Gastrocnemius medialis (tissue), 4 donors: ENCODE measurements around the gene CD7. TPM values are rescaled to one million over a fixed set of nuclear protein-coding genes. Genes with fewer than 3 reads are reported as not detected.

Experiments
- ATAC-seq, 2 donors: fragments of 150-250 bp; one replicate each; pipeline ENCODE4 v1.9.1; 2016
- DNase-seq, 2 donors: peaks; one replicate each; pipeline ENCODE4 v3.0.0-alpha.2; 2019
- H3K27ac ChIP-seq, 4 donors: fragments of 200-600 bp; sonication (generic); 1 replicate in 1 of 4; 2 replicates in 3 of 4; pipeline ENCODE4 v1.5.1; 2016 to 2018; ENCODE audit warnings: mild to moderate bottlenecking in 2 of 4, moderate library complexity in 1 of 4
- H3K27me3 ChIP-seq, 3 donors: fragments of 200-600 bp; sonication (generic) in 2 of 3; 1 replicate in 1 of 3; 2 replicates in 2 of 3; pipeline versions ENCODE4 v1.5.1 to v1.6.0; 2016 to 2019; ENCODE audit warnings: mild to moderate bottlenecking in 1 of 3, moderate library complexity in 1 of 3
- H3K36me3 ChIP-seq, 2 donors: fragments of 200-600 bp; sonication (generic) in 1 of 2; one replicate each; pipeline ENCODE4 v1.5.1; 2017 to 2018
- H3K4me1 ChIP-seq, 2 donors: fragments of 200-600 bp; sonication (generic) in 1 of 2; one replicate each; pipeline ENCODE4 v1.5.1; 2016 to 2017; ENCODE audit warnings: mild to moderate bottlenecking in 2 of 2
- H3K4me3 ChIP-seq, 4 donors: fragments of 200-600 bp; sonication (generic) in 3 of 4; 1 replicate in 1 of 4; 2 replicates in 3 of 4; pipeline ENCODE4 v1.5.1; 2016 to 2019; ENCODE audit warnings: mild to moderate bottlenecking in 2 of 4
- H3K9me3 ChIP-seq, 3 donors: fragments of 200-600 bp; sonication (generic) in 2 of 3; 1 replicate in 1 of 3; 2 replicates in 2 of 3; pipeline ENCODE4 v1.5.1; 2016 to 2019
- CTCF ChIP-seq, 5 experiments: fragments of 450-650 bp in 3 of 5; fragments of 200-600 bp in 2 of 5; sonication (generic) in 2 of 5; IDR thresholded peaks in 4 of 5; conservative IDR thresholded peaks in 1 of 5; 1 replicate in 4 of 5; 2 replicates in 1 of 5; pipeline ENCODE4 v1.5.1; 2016 to 2019; ENCODE audit warnings: antibody characterized with exemption in 5 of 5, mild to moderate bottlenecking in 3 of 5, moderate library complexity in 3 of 5
- POLR2A ChIP-seq, 2 donors: fragments of 450-650 bp; IDR thresholded peaks; one replicate each; pipeline ENCODE4 v1.6.1; 2017; ENCODE audit warnings: antibody characterized with exemption in 2 of 2, mild to moderate bottlenecking in 2 of 2, moderate library complexity in 2 of 2
- in situ Hi-C, 4 donors: fragments of 200-750 bp; cut with MboI; loops; one replicate each; pipeline versions ENCODE4 v1.15.0 to v1.8.0; 2017; ENCODE audit warnings: low sequenced_read_pairs in 4 of 4
- intact Hi-C: fragments of 100-400 bp; cut with DNase I; formaldehyde crosslinking; loops from one replicate; pipeline ENCODE4 v1.15.1; 2023; ENCODE audit warnings: low total_unique reads
- total RNA-seq, 4 donors: library from RNA; depleted of rRNA; stranded (reverse); fragments of >200 nt; gene quantifications; one replicate each; pipeline versions ENCODE4 v1.1.0 to v1.2.3, GENCODE V29; 2016

CD7 gene
- total RNA-seq, 4 donors from 2014 or later: 1.7 TPM; not detected in 3

DNA sequence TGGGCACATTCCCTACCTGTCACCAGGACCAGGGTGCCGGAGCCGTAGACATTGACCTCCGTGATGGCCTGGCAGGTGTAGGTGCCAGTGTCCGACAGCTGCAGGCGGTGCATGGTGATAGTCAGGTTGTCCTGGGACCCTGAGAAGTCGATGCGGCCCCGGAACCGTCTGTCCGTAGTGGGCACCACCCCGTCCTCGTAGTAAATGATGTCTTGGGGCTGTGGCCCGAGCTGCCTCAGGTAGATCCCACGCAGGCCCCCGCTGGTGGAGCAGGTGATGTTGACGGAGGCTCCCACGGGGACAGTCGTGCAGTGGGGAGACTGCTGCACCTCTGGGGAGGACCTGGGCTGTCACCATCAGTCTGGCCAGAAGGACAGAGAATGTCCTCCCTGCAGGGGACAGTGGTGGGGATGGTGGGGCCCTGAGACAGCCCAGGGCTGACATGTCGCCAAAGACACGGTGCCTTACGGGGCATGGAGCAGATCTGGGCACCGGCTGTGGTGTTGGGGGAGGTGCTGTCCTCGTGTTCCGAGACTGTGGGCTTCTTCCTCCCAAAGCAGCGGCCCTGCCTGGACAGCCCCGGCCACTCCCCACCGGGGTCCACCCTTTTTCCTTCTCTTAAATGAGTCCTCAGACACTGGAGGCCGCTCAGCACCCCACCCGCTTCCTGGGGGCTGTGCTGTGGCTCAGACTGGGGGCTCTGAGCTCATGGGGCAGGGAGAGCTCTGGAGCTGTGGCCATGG is 586 bp downstream of the CD7 start:
- no peak overlapping the region for H3K27ac ChIP-seq
- TF ChIP-seq POLR2A (IDR thresholded peaks at IDR 0.05) (no peak), CTCF (IDR thresholded peaks at IDR 0.05 in 4 of 5, conservative IDR thresholded peaks at IDR 0.05 in 1 of 5) (no peak)
- ATAC-seq (no peak), DNase-seq (no peak)
- intact Hi-C loops: no loop called here
- H3K9me3 ChIP-seq: no peaks in the 10 kb centered on the region
- no peaks in the 10 kb centered on the region for H3K4me1 ChIP-seq
- no peak overlapping the region for H3K4me3 ChIP-seq
- H3K27me3 ChIP-seq: peaks cover 17 to 29% (median 22%) of the 10 kb centered on the region in 3 donors
- no peaks in the 10 kb centered on the region for H3K36me3 ChIP-seq
- in situ Hi-C loops: no loop called here

DNA sequence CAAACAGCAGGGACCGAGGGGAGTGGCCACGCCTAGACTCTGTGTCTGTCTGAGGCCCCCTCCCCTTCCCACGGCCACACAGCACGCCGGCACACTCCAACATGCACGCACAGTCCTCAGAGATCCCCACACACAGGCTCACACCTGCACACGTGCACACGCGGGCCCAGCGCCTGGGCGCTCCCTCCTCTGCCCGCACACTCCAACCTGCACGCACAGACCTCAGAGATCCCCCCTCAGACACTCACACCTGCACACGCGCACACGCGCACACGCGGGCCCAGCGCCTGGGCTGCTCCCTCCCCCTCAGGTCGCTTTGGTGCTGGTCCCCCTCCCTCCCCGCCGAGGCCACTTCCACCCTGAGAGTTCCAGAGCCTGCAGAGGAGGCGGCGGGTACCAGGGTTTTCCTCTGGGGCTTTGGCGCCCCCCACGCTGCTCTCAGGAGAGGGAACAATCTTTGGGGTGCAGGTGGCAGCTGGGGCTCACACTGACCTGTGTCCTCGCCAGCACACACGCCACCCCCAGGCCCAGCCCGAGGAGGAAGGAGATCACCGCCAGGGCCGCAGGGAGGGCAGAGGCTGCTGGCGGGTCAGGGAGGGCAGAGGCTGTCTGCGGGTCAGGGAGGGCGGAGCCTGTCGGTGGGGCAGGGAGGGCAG is 1.6 kb downstream of the CD7 start:
- no peak for DNase-seq
- TF ChIP-seq CTCF (IDR thresholded peaks at IDR 0.05 in 4 of 5, conservative IDR thresholded peaks at IDR 0.05 in 1 of 5) (no peak), POLR2A (IDR thresholded peaks at IDR 0.05) (no peak)

DNA sequence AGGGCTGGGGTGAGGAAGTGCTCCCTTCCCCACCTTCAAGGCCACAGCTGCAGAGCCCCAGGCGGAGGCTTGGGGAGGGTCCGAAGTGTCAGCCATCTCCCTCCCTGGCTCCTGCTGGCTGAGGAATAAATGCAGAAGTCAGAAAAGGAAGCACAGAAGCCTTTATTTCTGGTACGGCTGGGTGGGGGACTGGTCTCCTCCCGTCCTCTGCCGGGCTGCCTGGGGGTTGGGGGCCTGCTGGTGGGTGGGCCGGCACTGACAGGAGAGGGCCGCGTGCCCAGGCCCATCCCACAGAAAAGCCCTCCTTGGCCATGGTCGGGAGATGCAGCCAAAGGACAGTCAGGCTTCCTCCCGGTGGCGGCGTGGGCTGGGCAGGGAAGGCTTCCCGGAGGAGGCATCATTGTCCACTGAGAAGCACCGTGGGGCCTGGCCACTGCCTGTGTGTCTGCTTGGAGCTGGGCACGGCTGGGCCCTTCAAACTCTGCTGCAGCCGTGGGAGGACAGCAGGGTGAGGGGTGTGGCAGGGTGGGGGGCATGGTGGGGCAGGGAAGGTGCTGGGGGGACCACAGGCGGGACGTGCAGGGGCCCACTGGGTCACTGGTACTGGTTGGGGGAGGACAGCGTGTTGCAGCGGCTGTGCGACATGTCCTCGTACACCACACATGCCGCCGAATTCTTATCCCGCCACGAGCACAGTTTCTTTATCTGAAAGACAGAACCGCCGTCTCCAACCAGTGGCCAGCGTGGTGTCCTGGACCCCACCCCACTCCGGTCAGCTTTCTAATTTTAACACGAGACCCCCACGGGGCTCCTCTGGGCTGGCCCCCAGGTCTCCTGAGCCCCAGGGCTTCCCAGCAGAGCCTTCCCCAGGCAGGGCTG is 2.4 kb downstream of the CD7 start:
- DNase-seq (no peak), ATAC-seq (no peak)
- intact Hi-C loops (no loop called here), in situ Hi-C loops (no loop called here)
- Histone ChIP-seq H3K27me3 (peaks cover 22 to 41% (median 30%) of the 10 kb centered on the region in 3 donors), H3K27ac (no peak overlapping the region), H3K9me3 (no peaks in the 10 kb centered on the region), H3K4me3 (no peak overlapping the region), H3K4me1 (no peaks in the 10 kb centered on the region), H3K36me3 (no peaks in the 10 kb centered on the region)
- TF ChIP-seq CTCF (IDR thresholded peaks at IDR 0.05 in 4 of 5, conservative IDR thresholded peaks at IDR 0.05 in 1 of 5): no peak
- no peak for TF ChIP-seq POLR2A (IDR thresholded peaks at IDR 0.05)

More for the DNA sequence above, 1.6 kb downstream of the CD7 start:
- peak in 1 of 2 donors; percentile 24 for ATAC-seq
- no peaks in the 10 kb centered on the region for H3K4me1 ChIP-seq
- intact Hi-C loops: no loop called here
- no peak overlapping the region for H3K4me3 ChIP-seq
- no peaks in the 10 kb centered on the region for H3K36me3 ChIP-seq
- peaks cover 22 to 38% (median 22%) of the 10 kb centered on the region in 3 donors for H3K27me3 ChIP-seq
- in situ Hi-C loops: no loop called here
- no peak overlapping the region for H3K27ac ChIP-seq
- H3K9me3 ChIP-seq: no peaks in the 10 kb centered on the region

DNA sequence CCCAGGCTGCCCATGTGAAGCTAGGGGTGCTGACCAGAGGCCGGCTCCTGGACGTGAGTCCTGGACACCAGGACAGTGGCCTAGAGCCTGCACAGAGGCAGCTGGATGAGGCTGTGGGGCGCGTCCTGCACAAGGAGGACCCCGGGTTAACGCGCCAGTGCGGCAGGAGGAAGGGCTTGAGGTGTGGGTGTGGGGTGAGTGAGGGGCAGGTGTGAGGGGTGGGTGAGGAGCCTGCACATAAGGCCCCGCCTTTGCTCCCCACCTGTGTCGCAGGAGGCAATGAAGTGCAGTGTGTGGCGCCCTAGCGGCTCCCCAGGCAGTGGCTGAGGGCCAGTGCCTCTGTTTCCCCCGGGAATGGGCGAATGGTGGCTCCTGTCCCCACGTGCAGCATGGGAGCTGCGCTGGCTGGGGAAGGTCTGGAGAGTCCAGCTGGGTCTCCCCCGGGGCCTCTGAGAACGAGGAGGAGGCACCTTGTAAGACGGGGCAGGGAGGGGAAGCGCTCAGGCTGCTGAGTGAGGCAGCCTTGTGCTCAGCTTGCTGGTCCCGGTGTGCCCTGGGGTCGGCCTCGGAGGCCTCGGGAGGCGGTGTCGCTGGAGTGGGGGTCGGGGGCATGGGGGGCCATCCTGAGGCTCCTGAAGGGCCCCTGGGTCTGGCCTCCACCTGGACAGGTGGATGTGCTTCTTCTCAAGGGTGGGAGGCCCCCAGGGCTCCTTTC is 3.2 kb downstream of the CD7 start:
- H3K27me3 ChIP-seq: peaks cover 22 to 41% (median 30%) of the 10 kb centered on the region in 3 donors
- in situ Hi-C loops (no loop called here), intact Hi-C loops (no loop called here)
- TF ChIP-seq CTCF (IDR thresholded peaks at IDR 0.05 in 4 of 5, conservative IDR thresholded peaks at IDR 0.05 in 1 of 5) (no peak), POLR2A (IDR thresholded peaks at IDR 0.05) (no peak)
- no peaks in the 10 kb centered on the region for H3K9me3 ChIP-seq
- H3K4me1 ChIP-seq: no peaks in the 10 kb centered on the region
- ATAC-seq: no peak
- no peak overlapping the region for H3K4me3 ChIP-seq
- DNase-seq: no peak
- H3K27ac ChIP-seq: no peak overlapping the region
- H3K36me3 ChIP-seq: no peaks in the 10 kb centered on the region
